ENCODE results near the gene WNT5B. TPM values are rescaled to one million over a fixed set of nuclear protein-coding genes. Genes with fewer than 3 reads are reported as not detected.

WNT5B gene
- polyA plus RNA-seq, 1 of the 3 experiments (the other 2 are of a cell fraction), result 29.3 TPM

- H3K9ac ChIP-seq, result no peak overlapping the region
- no peak overlapping the region for H3K4me2 ChIP-seq
- H4K20me1 ChIP-seq (ENCODE audit: insufficient read depth), result peaks cover 8% of the 10 kb centered on the region; the same call in 1 of the 2 replicates
- 87% methylated on average over 8 of the region's 14 CpGs for WGBS (ENCODE audit: low lambda C conversion rate)
- H3K27ac ChIP-seq (ENCODE audit: low read depth in 2 of 2, low read length in 1 of 2), result no peak overlapping the region
- peaks cover 0 to 22% of the 10 kb centered on the region in 2 experiments; a peak in 2 of 4 replicates for H3K4me1 ChIP-seq (ENCODE audit: control insufficient read depth in 1 of 2, insufficient read depth in 2 of 2, low read depth in 1 of 2, low read length in 1 of 2)
- POLR2A ChIA-PET, result interaction anchor here (0.6 kb wide), 1 partner anchor 816 kb away, joined by 3 read pairs; no protein-coding TSS in a partner anchor
- H3K36me3 ChIP-seq (replicated peaks in 1 of 2; ENCODE audit: control insufficient read depth in 1 of 2, insufficient read depth in 2 of 2, low read length in 1 of 2), result peaks cover 0 to 15% of the 10 kb centered on the region in 2 experiments
- no peaks in the 10 kb centered on the region for H3K9me3 ChIP-seq
- H3F3A ChIP-seq (replicated peaks; ENCODE audit: insufficient read depth), result peaks cover 8% of the 10 kb centered on the region
- H3K27me3 ChIP-seq (ENCODE audit: insufficient read depth), result no peaks in the 10 kb centered on the region
- H3K9me2 ChIP-seq, result no peaks in the 10 kb centered on the region
- CTCF ChIA-PET, result interaction anchor here (0.8 to 9.6 kb wide), 6 partner anchors 14 to 515 kb away, joined by 3 to 166 read pairs (median 44); no protein-coding TSS in a partner anchor
- no peak overlapping the region for H3K4me3 ChIP-seq (ENCODE audit: low read depth in 2 of 2, low read length in 1 of 2)
- H3K79me2 ChIP-seq (ENCODE audit: insufficient read depth), result peaks cover 15% of the 10 kb centered on the region; the same call in 1 of the 2 replicates
- no peak overlapping the region for H2AFZ ChIP-seq (ENCODE audit: low read depth)
- TF ChIP-seq ELF1 (IDR thresholded peaks at IDR 0.05), result no peak
- TF ChIP-seq, protein P1, sequence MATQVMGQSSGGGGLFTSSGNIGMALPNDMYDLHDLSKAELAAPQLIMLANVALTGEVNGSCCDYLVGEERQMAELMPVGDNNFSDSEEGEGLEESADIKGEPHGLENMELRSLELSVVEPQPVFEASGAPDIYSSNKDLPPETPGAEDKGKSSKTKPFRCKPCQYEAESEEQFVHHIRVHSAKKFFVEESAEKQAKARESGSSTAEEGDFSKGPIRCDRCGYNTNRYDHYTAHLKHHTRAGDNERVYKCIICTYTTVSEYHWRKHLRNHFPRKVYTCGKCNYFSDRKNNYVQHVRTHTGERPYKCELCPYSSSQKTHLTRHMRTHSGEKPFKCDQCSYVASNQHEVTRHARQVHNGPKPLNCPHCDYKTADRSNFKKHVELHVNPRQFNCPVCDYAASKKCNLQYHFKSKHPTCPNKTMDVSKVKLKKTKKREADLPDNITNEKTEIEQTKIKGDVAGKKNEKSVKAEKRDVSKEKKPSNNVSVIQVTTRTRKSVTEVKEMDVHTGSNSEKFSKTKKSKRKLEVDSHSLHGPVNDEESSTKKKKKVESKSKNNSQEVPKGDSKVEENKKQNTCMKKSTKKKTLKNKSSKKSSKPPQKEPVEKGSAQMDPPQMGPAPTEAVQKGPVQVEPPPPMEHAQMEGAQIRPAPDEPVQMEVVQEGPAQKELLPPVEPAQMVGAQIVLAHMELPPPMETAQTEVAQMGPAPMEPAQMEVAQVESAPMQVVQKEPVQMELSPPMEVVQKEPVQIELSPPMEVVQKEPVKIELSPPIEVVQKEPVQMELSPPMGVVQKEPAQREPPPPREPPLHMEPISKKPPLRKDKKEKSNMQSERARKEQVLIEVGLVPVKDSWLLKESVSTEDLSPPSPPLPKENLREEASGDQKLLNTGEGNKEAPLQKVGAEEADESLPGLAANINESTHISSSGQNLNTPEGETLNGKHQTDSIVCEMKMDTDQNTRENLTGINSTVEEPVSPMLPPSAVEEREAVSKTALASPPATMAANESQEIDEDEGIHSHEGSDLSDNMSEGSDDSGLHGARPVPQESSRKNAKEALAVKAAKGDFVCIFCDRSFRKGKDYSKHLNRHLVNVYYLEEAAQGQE (IDR thresholded peaks at IDR 0.05; ENCODE audit: low read depth, low read length), result no peak
- TF ChIP-seq, protein P2, sequence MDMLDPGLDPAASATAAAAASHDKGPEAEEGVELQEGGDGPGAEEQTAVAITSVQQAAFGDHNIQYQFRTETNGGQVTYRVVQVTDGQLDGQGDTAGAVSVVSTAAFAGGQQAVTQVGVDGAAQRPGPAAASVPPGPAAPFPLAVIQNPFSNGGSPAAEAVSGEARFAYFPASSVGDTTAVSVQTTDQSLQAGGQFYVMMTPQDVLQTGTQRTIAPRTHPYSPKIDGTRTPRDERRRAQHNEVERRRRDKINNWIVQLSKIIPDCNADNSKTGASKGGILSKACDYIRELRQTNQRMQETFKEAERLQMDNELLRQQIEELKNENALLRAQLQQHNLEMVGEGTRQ (IDR thresholded peaks at IDR 0.05; ENCODE audit: borderline replicate concordance, low read depth, low read length), result no peak
- no peak for TF ChIP-seq EZH2phosphoT487 (IDR thresholded peaks at IDR 0.05; ENCODE audit: borderline replicate concordance, low read depth)
- TF ChIP-seq RAD21 (IDR thresholded peaks at IDR 0.05; ENCODE audit: low read length), result no peak
- TF ChIP-seq CTCF (IDR thresholded peaks at IDR 0.05), result no peak
- TF ChIP-seq FOSL2 (IDR thresholded peaks at IDR 0.05; ENCODE audit: borderline replicate concordance, low read depth), result no peak
- no peak for TF ChIP-seq SMC3 (IDR thresholded peaks at IDR 0.05; ENCODE audit: low read depth, low read length)
- TF ChIP-seq GABPA (IDR thresholded peaks at IDR 0.05; ENCODE audit: low read depth), result no peak
- TF ChIP-seq USF1 (IDR thresholded peaks at IDR 0.05; ENCODE audit: borderline replicate concordance, low read depth), result no peak
- TF ChIP-seq POLR2AphosphoS5 (IDR thresholded peaks at IDR 0.05; ENCODE audit: low read depth, low read length), result no peak
- no peak for TF ChIP-seq CHD2 (IDR thresholded peaks at IDR 0.05; ENCODE audit: low read length, partially characterized antibody)
- no peak for TF ChIP-seq FOXJ3 (CRISPR knock-in tag; IDR thresholded peaks at IDR 0.05)
- TF ChIP-seq MAX (IDR thresholded peaks at IDR 0.05; ENCODE audit: low read depth), result no peak
- TF ChIP-seq TEAD4 (IDR thresholded peaks at IDR 0.05; ENCODE audit: borderline replicate concordance, insufficient read depth), result no peak
- no peak for TF ChIP-seq SIN3A (IDR thresholded peaks at IDR 0.05; ENCODE audit: borderline replicate concordance, low read depth, low read length)
- DNase-seq, result no peak
These were observed 3.7 kb downstream of the WNT5B start for GRCh38 chr12:1632702-1633101.

Measured in SK-N-SH (cell line).